Astrocyte (in vitro differentiated cells and primary cell): ENCODE data around the gene CYP27A1.

Experiments used
- CTCF ChIP-seq: IDR thresholded peaks from 2 replicates; pipeline ENCODE4 v1.5.1; 2011; ENCODE audit warnings: low read depth, mild to moderate bottlenecking, inconsistent platforms, low read length, moderate library complexity; ENCODE audit not compliant: insufficient read depth
- EZH2 ChIP-seq: IDR thresholded peaks from 2 replicates; pipeline ENCODE4 v1.6.1; 2012; ENCODE audit warnings: mild to moderate bottlenecking, low read length, inconsistent platforms; ENCODE audit not compliant: insufficient read depth

GRCh38 chr2:218834685-218835084 is 52.7 kb downstream of the CYP27A1 start:
- TF ChIP-seq CTCF (no peak), EZH2 (no peak)
